ENCODE results near the gene FAM124B. TPM values are rescaled to one million over a fixed set of nuclear protein-coding genes. Genes with fewer than 3 reads are reported as not detected.

Gene FAM124B
- total RNA-seq, 2 experiments from 2014 or later = not detected

DNA sequence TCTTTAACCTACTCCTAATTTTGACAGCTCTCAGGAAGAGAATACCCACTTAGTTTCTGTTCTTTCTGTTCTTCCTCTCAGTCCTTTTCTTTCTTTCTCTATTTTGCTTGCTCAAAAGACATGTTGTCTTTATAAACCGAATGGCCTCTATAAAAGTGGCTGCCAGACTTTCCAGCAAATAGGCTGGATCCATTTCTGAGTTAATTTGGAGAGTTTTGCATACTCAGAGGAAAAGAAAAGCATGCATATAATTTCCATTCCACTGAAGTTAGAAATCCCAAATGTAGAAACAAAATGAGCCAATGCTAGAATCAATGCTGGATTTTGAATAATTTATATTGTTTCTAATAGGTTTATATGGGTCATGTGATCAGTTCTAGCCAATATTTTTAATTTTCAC lies 65.9 kb downstream of the FAM124B start:
- POLR2A ChIA-PET = no interaction called here
- TF ChIP-seq EZH2phosphoT487 (IDR thresholded peaks at IDR 0.05; ENCODE audit: borderline replicate concordance, low read depth, low read length) (no peak), CTCF (conservative IDR thresholded peaks at IDR 0.05; ENCODE audit: low read length) (no peak)
- no peak overlapping the region for H3K4me2 ChIP-seq (ENCODE audit: low read length)
- H3K4me1 ChIP-seq (ENCODE audit: insufficient read depth, low read length, poor library complexity, severe bottlenecking) = no peaks in the 10 kb centered on the region
- no peak overlapping the region for H3K4me3 ChIP-seq (ENCODE audit: low read depth, low read length, poor library complexity, severe bottlenecking)
- H4K20me1 ChIP-seq (ENCODE audit: insufficient read depth, low read length) = no peaks in the 10 kb centered on the region
- intact Hi-C loops (cut with micrococcal nuclease; ENCODE audit: unreplicated experiment) = no loop called here
- no peak overlapping the region for H2AFZ ChIP-seq (ENCODE audit: low read length)
- CTCF ChIA-PET (ENCODE audit: unreplicated experiment) = no interaction called here
- H3K36me3 ChIP-seq (ENCODE audit: insufficient read depth, low read length) = no peaks in the 10 kb centered on the region
- DNase-seq (ENCODE audit: low spot score) = no peak
- no peak overlapping the region for H3K27ac ChIP-seq (ENCODE audit: low read depth, low read length, poor library complexity, severe bottlenecking)
- no TSS peak for BruUV-seq (replicated peaks)
- H3K9me2 ChIP-seq (ENCODE audit: insufficient read depth, low read length) = no peaks in the 10 kb centered on the region
- no peaks in the 10 kb centered on the region for H3K9me3 ChIP-seq (ENCODE audit: low read length)
- H3K79me2 ChIP-seq (ENCODE audit: insufficient read depth, low read depth, low read length) = no peaks in the 10 kb centered on the region

GRCh38 chr2:224334726-224335125 lies 67.2 kb downstream of the FAM124B start:
- Histone ChIP-seq H3K4me2 (ENCODE audit: low read length) (no peak overlapping the region), H3K4me1 (ENCODE audit: insufficient read depth, low read length, poor library complexity, severe bottlenecking) (no peaks in the 10 kb centered on the region), H3K9me2 (ENCODE audit: insufficient read depth, low read length) (no peaks in the 10 kb centered on the region), H3K4me3 (ENCODE audit: low read depth, low read length, poor library complexity, severe bottlenecking) (no peak overlapping the region), H4K20me1 (ENCODE audit: insufficient read depth, low read length) (no peaks in the 10 kb centered on the region), H3K36me3 (ENCODE audit: insufficient read depth, low read length) (no peaks in the 10 kb centered on the region), H3K27ac (ENCODE audit: low read depth, low read length, poor library complexity, severe bottlenecking) (no peak overlapping the region), H2AFZ (ENCODE audit: low read length) (no peak overlapping the region), H3K9me3 (ENCODE audit: low read length) (no peaks in the 10 kb centered on the region), H3K79me2 (ENCODE audit: insufficient read depth, low read depth, low read length) (no peaks in the 10 kb centered on the region)
- TF ChIP-seq EZH2phosphoT487 (IDR thresholded peaks at IDR 0.05; ENCODE audit: borderline replicate concordance, low read depth, low read length) (no peak), CTCF (conservative IDR thresholded peaks at IDR 0.05; ENCODE audit: low read length) (no peak)
- ChIA-PET CTCF (ENCODE audit: unreplicated experiment) (no interaction called here), POLR2A (no interaction called here)
- DNase-seq (ENCODE audit: low spot score) = no peak
- BruUV-seq (replicated peaks) = no TSS peak
- intact Hi-C loops (cut with micrococcal nuclease; ENCODE audit: unreplicated experiment) = no loop called here

- no peak overlapping the region for H3K4me3 ChIP-seq (ENCODE audit: low read depth, low read length, poor library complexity, severe bottlenecking)
- H3K79me2 ChIP-seq (ENCODE audit: insufficient read depth, low read depth, low read length) = no peaks in the 10 kb centered on the region
- no peak for TF ChIP-seq CTCF (conservative IDR thresholded peaks at IDR 0.05; ENCODE audit: low read length)
- no peak for TF ChIP-seq EZH2phosphoT487 (IDR thresholded peaks at IDR 0.05; ENCODE audit: borderline replicate concordance, low read depth, low read length)
- no TSS peak for BruUV-seq (replicated peaks)
- DNase-seq (ENCODE audit: low spot score) = no peak
- H3K36me3 ChIP-seq (ENCODE audit: insufficient read depth, low read length) = no peaks in the 10 kb centered on the region
- H3K9me2 ChIP-seq (ENCODE audit: insufficient read depth, low read length) = no peaks in the 10 kb centered on the region
- POLR2A ChIA-PET = no interaction called here
- H3K4me1 ChIP-seq (ENCODE audit: insufficient read depth, low read length, poor library complexity, severe bottlenecking) = no peaks in the 10 kb centered on the region
- H3K9me3 ChIP-seq (ENCODE audit: low read length) = no peaks in the 10 kb centered on the region
- CTCF ChIA-PET (ENCODE audit: unreplicated experiment) = interaction anchor here (0.6 kb wide), 1 partner anchor 340 kb away, joined by 4 read pairs; no protein-coding TSS in a partner anchor
- no peak overlapping the region for H3K27ac ChIP-seq (ENCODE audit: low read depth, low read length, poor library complexity, severe bottlenecking)
- no peak overlapping the region for H3K4me2 ChIP-seq (ENCODE audit: low read length)
- no peaks in the 10 kb centered on the region for H4K20me1 ChIP-seq (ENCODE audit: insufficient read depth, low read length)
- intact Hi-C loops (cut with micrococcal nuclease; ENCODE audit: unreplicated experiment) = no loop called here
- H2AFZ ChIP-seq (ENCODE audit: low read length) = no peak overlapping the region
Observed at GRCh38 chr2:224333726-224334482, 68.0 kb downstream of the FAM124B start.

All from OCI-LY7 (cell line).